Endothelial cell (in vitro differentiated cells): ENCODE data around the gene CYTH1. TPM values are rescaled to one million over a fixed set of nuclear protein-coding genes. Genes with fewer than 3 reads are reported as not detected.

Experiments used
- DNase-seq: peaks from one replicate; pipeline ENCODE4 v3.0.0; 2021; ENCODE audit warnings: low spot score
- H3K27ac Mint-ChIP-seq: one replicate; pipeline ENCODE4 v1.8.0; 2021; ENCODE audit warnings: mixed read lengths, inconsistent platforms; ENCODE audit not compliant: unreplicated experiment
- H3K27me3 Mint-ChIP-seq: one replicate; pipeline ENCODE4 v1.8.0; 2021; ENCODE audit warnings: mild to moderate bottlenecking, moderate library complexity, mixed read lengths, inconsistent platforms; ENCODE audit not compliant: unreplicated experiment
- H3K36me3 Mint-ChIP-seq: one replicate; pipeline ENCODE4 v1.8.0; 2021; ENCODE audit warnings: mild to moderate bottlenecking, low read depth, mixed read lengths, inconsistent platforms; ENCODE audit not compliant: unreplicated experiment
- H3K4me1 Mint-ChIP-seq: one replicate; pipeline ENCODE4 v1.8.0; 2021; ENCODE audit warnings: mild to moderate bottlenecking, mixed read lengths, inconsistent platforms; ENCODE audit not compliant: unreplicated experiment
- H3K4me3 Mint-ChIP-seq: one replicate; pipeline ENCODE4 v1.8.0; 2021; ENCODE audit warnings: mild to moderate bottlenecking, mixed read lengths, inconsistent platforms; ENCODE audit not compliant: unreplicated experiment
- H3K9me3 Mint-ChIP-seq: one replicate; pipeline ENCODE4 v1.8.0; 2021; ENCODE audit warnings: mixed read lengths, inconsistent platforms; ENCODE audit not compliant: unreplicated experiment
- total RNA-seq: library from RNA; stranded (reverse); fragmentation: NEBNext Ultra II Directional; extraction: Animal tissue kit (Norgen Biotek cat#: 25700); gene quantifications from one replicate; pipeline ENCODE4 v1.2.1, GENCODE V29; 2021; ENCODE audit not compliant: unreplicated experiment
- TF ChIP-seq, protein P1 (sequence below): fragments of 200-600 bp; sonication (generic); IDR thresholded peaks from one replicate; pipeline ENCODE4 v1.5.0; 2021; ENCODE audit warnings: antibody characterized with exemption; ENCODE audit not compliant: unreplicated experiment

Gene CYTH1
- total RNA-seq, 1 donor from 2014 or later, result 73.3 TPM

DNA sequence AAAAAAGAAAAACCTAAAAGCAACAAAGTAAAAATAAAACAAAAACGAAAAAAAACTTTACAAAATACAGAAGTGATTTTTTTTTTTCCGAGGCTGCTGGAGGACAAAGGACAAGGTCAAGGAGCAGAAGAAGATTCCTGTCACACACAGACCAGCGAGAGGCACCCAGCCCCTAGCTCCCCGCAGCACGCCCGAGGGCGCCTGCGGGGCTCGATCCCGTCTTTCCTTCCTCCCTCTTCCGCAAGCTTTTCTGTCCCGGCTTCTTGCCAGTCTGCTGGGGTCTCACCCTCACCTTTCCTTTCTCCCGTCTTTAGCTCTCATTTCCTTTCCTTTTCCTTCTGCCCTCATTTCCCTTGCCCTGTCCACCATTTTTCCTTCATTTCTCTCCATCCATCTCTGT, 138.7 kb downstream of the CYTH1 start:
- H3K27ac Mint-ChIP-seq, result no peak overlapping the region
- no peak overlapping the region for H3K4me3 Mint-ChIP-seq
- TF ChIP-seq, protein P1, sequence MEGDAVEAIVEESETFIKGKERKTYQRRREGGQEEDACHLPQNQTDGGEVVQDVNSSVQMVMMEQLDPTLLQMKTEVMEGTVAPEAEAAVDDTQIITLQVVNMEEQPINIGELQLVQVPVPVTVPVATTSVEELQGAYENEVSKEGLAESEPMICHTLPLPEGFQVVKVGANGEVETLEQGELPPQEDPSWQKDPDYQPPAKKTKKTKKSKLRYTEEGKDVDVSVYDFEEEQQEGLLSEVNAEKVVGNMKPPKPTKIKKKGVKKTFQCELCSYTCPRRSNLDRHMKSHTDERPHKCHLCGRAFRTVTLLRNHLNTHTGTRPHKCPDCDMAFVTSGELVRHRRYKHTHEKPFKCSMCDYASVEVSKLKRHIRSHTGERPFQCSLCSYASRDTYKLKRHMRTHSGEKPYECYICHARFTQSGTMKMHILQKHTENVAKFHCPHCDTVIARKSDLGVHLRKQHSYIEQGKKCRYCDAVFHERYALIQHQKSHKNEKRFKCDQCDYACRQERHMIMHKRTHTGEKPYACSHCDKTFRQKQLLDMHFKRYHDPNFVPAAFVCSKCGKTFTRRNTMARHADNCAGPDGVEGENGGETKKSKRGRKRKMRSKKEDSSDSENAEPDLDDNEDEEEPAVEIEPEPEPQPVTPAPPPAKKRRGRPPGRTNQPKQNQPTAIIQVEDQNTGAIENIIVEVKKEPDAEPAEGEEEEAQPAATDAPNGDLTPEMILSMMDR, result no peak
- no peaks in the 10 kb centered on the region for H3K9me3 Mint-ChIP-seq
- H3K4me1 Mint-ChIP-seq, result peaks cover 17% of the 10 kb centered on the region
- DNase-seq, result no peak
- peaks cover 3% of the 10 kb centered on the region for H3K27me3 Mint-ChIP-seq
- no peaks in the 10 kb centered on the region for H3K36me3 Mint-ChIP-seq

- Mint-ChIP-seq H3K36me3 (no peaks in the 10 kb centered on the region), H3K27me3 (peaks cover 3% of the 10 kb centered on the region), H3K9me3 (no peaks in the 10 kb centered on the region), H3K4me1 (peaks cover 17% of the 10 kb centered on the region), H3K27ac (no peak overlapping the region), H3K4me3 (no peak overlapping the region)
- DNase-seq, result no peak
- TF ChIP-seq, protein P1, result no peak
These were observed 139.4 kb downstream of the CYTH1 start for GRCh38 chr17:78642707-78643106.

GRCh38 chr17:78641666-78642065, 140.4 kb downstream of the CYTH1 start:
- Mint-ChIP-seq H3K27ac (no peak overlapping the region), H3K36me3 (no peaks in the 10 kb centered on the region), H3K4me3 (no peak overlapping the region), H3K9me3 (no peaks in the 10 kb centered on the region), H3K4me1 (peaks cover 14% of the 10 kb centered on the region), H3K27me3 (peaks cover 3% of the 10 kb centered on the region)
- DNase-seq, result no peak
- TF ChIP-seq, protein P1, result no peak

GRCh38 chr17:78641243-78641642, 140.8 kb downstream of the CYTH1 start:
- Mint-ChIP-seq H3K36me3 (no peaks in the 10 kb centered on the region), H3K4me3 (no peak overlapping the region), H3K27me3 (peaks cover 3% of the 10 kb centered on the region), H3K4me1 (peaks cover 14% of the 10 kb centered on the region), H3K9me3 (no peaks in the 10 kb centered on the region), H3K27ac (no peak overlapping the region)
- TF ChIP-seq, protein P1, result no peak
- no peak for DNase-seq

DNA sequence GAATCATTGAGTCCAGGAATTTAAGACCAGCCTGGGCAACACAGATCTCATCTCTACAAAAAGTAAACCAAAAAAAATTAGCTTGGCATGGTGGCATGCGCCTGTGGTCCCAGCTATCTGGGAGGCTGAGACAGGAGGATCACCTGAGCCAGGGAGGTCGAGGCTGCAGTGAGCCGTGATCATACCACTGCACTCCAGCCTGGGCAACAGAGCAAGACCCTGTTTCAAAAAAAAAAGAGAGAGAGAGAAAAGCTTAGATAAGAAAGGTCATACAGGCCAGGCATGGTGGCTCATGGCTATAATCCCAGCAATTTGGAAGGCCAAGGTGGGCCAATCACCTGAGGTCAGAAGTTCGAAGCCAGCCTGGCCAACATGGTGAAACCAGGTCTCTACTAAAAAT, 141.4 kb downstream of the CYTH1 start:
- no peak overlapping the region for H3K27ac Mint-ChIP-seq
- H3K27me3 Mint-ChIP-seq, result peaks cover 3% of the 10 kb centered on the region
- H3K4me1 Mint-ChIP-seq, result peaks cover 8% of the 10 kb centered on the region
- TF ChIP-seq, protein P1, result no peak
- H3K9me3 Mint-ChIP-seq, result no peaks in the 10 kb centered on the region
- no peak for DNase-seq
- H3K36me3 Mint-ChIP-seq, result no peaks in the 10 kb centered on the region
- H3K4me3 Mint-ChIP-seq, result no peak overlapping the region
